GM13976 (cell line): ENCODE data around the gene TMEM109.

Experiments
- DNase-seq: peaks from one replicate; pipeline ENCODE4 v3.0.0; 2012; ENCODE audit warnings: low spot score
- CTCF ChIP-seq: IDR thresholded peaks from 2 replicates; pipeline ENCODE4 v1.5.1; 2012; ENCODE audit warnings: borderline replicate concordance, mild to moderate bottlenecking; ENCODE audit not compliant: insufficient read depth; ENCODE audit errors: extremely low read depth, missing control alignments, control extremely low read depth
- in situ Hi-C: fragments of 300-500 bp; cut with MboI; formaldehyde crosslinking; loops from one replicate; pipeline ENCODE4 v1.12.0; 2022; ENCODE audit warnings: low sequenced_read_pairs, mixed read lengths, inconsistent platforms; ENCODE audit not compliant: unreplicated experiment

The TMEM109 gene

GRCh38 chr11:60939855-60940254 lies 25.9 kb downstream of the TMEM109 start:
- in situ Hi-C loops = no loop called here
- DNase-seq = no peak
- no peak for TF ChIP-seq CTCF

DNA sequence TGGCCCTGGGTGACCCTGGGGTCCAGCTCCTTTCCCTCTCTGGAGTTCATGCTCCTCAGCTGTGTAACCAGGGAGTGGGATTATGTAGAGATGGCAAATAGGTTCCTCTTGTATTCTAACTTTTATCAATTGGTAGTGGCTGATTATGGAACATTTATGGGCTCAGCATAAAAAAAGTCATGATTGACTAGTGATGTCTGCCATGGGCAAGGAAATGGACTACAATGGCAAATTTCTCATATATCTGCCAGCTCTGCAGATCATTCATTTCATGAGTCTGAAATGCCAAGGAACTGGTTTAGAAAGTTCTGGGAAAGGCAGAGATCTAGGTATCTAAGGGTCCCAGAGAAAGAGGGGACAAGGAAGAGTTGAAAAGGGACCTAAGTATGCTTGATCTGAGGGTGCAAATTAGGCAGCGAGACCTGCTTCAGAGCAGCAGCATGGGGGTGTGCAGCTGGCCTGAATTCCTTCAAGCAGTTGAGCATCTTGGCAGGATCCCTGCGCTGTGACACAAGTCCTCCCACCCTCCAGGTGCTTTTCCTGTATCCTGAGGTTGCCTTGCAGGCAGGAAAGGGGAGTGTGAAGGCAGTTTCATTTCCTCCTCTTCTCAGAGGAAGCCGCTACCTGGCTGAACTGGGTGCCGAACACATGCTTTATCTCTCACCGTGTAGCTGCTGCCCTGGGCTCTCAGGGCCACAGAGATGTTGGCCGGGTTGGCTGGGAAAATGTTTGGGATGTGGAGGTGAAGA lies 27.6 kb downstream of the TMEM109 start:
- in situ Hi-C loops = no loop called here

GRCh38 chr11:60942219-60942618 lies 28.3 kb downstream of the TMEM109 start:
- TF ChIP-seq CTCF = no peak
- no peak for DNase-seq
- in situ Hi-C loops = no loop called here

More for the DNA sequence above, 27.6 kb downstream of the TMEM109 start:
- DNase-seq = no peak
- no peak for TF ChIP-seq CTCF

- DNase-seq = no peak
- in situ Hi-C loops = no loop called here
- no peak for TF ChIP-seq CTCF
Measured at GRCh38 chr11:60942970-60943565, 29.1 kb downstream of the TMEM109 start.

- in situ Hi-C loops = no loop called here
- peak; percentile 28 for TF ChIP-seq CTCF
- DNase-seq = peak; percentile 45
Measured at GRCh38 chr11:60944490-60945294, 30.7 kb downstream of the TMEM109 start.

- no peak for DNase-seq
- in situ Hi-C loops = no loop called here
- no peak for TF ChIP-seq CTCF
Measured at GRCh38 chr11:60945295-60945667, 31.3 kb downstream of the TMEM109 start.
